Umbilical cord (tissue), 2 donors: Measurements from ENCODE around the gene ABTB2. TPM values are rescaled to one million over a fixed set of nuclear protein-coding genes. Genes with fewer than 3 reads are reported as not detected.

Experiments
- DNase-seq: peaks from one replicate; pipeline ENCODE4 v3.0.0-alpha.2; 2015; ENCODE audit warnings: low spot score
- total RNA-seq: library from RNA; depleted of rRNA; stranded (reverse); fragments of >200 nt; gene quantifications from one replicate; pipeline ENCODE4 v1.2.3, GENCODE V29; 2014; ENCODE audit warnings: low replicate concordance; ENCODE audit not compliant: insufficient read depth

The ABTB2 gene
- total RNA-seq, 1 donor from 2014 or later = 3.9 TPM

- no peak for DNase-seq
Measured at GRCh38 chr11:34150494-34151151, 207.2 kb downstream of the ABTB2 start.

GRCh38 chr11:34149786-34150185 lies 208.0 kb downstream of the ABTB2 start:
- no peak for DNase-seq

- DNase-seq = no peak
Measured at GRCh38 chr11:34149274-34149673, 208.5 kb downstream of the ABTB2 start.

- DNase-seq = no peak
Measured at GRCh38 chr11:34148504-34149165, 209.2 kb downstream of the ABTB2 start.

- no peak for DNase-seq
Measured at GRCh38 chr11:34147581-34147980, 210.2 kb downstream of the ABTB2 start.

- DNase-seq = no peak
Measured at GRCh38 chr11:34146866-34147265, 210.9 kb downstream of the ABTB2 start.

- no peak for DNase-seq
Measured at GRCh38 chr11:34146411-34146810, 211.4 kb downstream of the ABTB2 start.

GRCh38 chr11:34145847-34146381 lies 211.9 kb downstream of the ABTB2 start:
- no peak for DNase-seq

- no peak for DNase-seq
Measured at GRCh38 chr11:34145073-34145472, 212.7 kb downstream of the ABTB2 start.

- DNase-seq = no peak
Measured at GRCh38 chr11:34143048-34143447, 214.8 kb downstream of the ABTB2 start.

GRCh38 chr11:34140149-34140548 lies 217.7 kb downstream of the ABTB2 start:
- DNase-seq = no peak

GRCh38 chr11:34139346-34139745 lies 218.5 kb downstream of the ABTB2 start:
- no peak for DNase-seq

- no peak for DNase-seq
Measured at GRCh38 chr11:34136420-34136819, 221.4 kb downstream of the ABTB2 start.

- no peak for DNase-seq
Measured at GRCh38 chr11:34135439-34135838, 222.4 kb downstream of the ABTB2 start.

- no peak for DNase-seq
Measured at GRCh38 chr11:34134765-34135164, 223.0 kb downstream of the ABTB2 start.

- no peak for DNase-seq
Measured at GRCh38 chr11:34132261-34132965, 225.4 kb downstream of the ABTB2 start.

- no peak for DNase-seq
Measured at GRCh38 chr11:34128824-34129223, 229.0 kb downstream of the ABTB2 start.

GRCh38 chr11:34126959-34127848 lies 230.6 kb downstream of the ABTB2 start:
- no peak for DNase-seq

- no peak for DNase-seq
Measured at GRCh38 chr11:34124885-34125668, 232.7 kb downstream of the ABTB2 start.

- DNase-seq = no peak
Measured at GRCh38 chr11:34120651-34121050, 237.2 kb downstream of the ABTB2 start.

- DNase-seq = no peak
Measured at GRCh38 chr11:34114471-34114870, 243.3 kb downstream of the ABTB2 start.
